ENCODE results near the gene ITPK1. TPM values are rescaled to one million over a fixed set of nuclear protein-coding genes. Genes with fewer than 3 reads are reported as not detected.

The ITPK1 gene
- total and polyA plus RNA-seq, 10 of the 15 experiments (the other 5 are each of a cell fraction or from before 2014, with no cell fraction given), result 1.3 to 73.2 (median 27.0) TPM

- 90% methylated on average over 9 of the region's 9 CpGs for WGBS (ENCODE audit: insufficient coverage, insufficient replicate concordance, low lambda C conversion rate, missing lambda C conversion rate)
- Histone ChIP-seq H4K20me1 (ENCODE audit: control insufficient read depth, insufficient read depth) (no peaks in the 10 kb centered on the region), H3K27me3 (replicated peaks in 1 of 2; ENCODE audit: control insufficient read depth in 2 of 2, insufficient read depth in 2 of 2, low read length in 1 of 2) (no peaks in the 10 kb centered on the region), H3K36me3 (ENCODE audit: control insufficient read depth in 2 of 2, insufficient read depth in 2 of 2, low read length in 1 of 2) (peaks cover 2 to 17% of the 10 kb centered on the region in 2 experiments; a peak in 3 of 4 replicates), H2AFZ (ENCODE audit: control insufficient read depth, low read depth, low read length) (no peak overlapping the region), H3K9ac (ENCODE audit: control insufficient read depth, insufficient read depth, low read length) (no peak overlapping the region), H3K4me1 (ENCODE audit: control insufficient read depth, insufficient read depth, low read length) (no peaks in the 10 kb centered on the region), H3K9me3 (replicated peaks; ENCODE audit: control insufficient read depth, insufficient read depth, low read length) (no peaks in the 10 kb centered on the region), H3K79me2 (ENCODE audit: control insufficient read depth, insufficient read depth, low read length) (no peaks in the 10 kb centered on the region), H3K4me2 (ENCODE audit: control insufficient read depth, insufficient read depth) (no peak overlapping the region), H3K4me3 (no peak overlapping the region), H3K27ac (ENCODE audit: control insufficient read depth, insufficient read depth) (no peak overlapping the region)
- in situ Hi-C loops (cut with MboI) (no loop called here), intact Hi-C loops (cut with micrococcal nuclease; ENCODE audit: unreplicated experiment) (no loop called here)
- ChIA-PET CTCF (no interaction called here), SMC1A (ENCODE audit: uncharacterized antibody, unreplicated experiment) (interaction anchor here (0.6 kb wide), 1 partner anchor 199 kb away, joined by 3 read pairs; no protein-coding TSS in a partner anchor), POLR2A (no interaction called here), RAD21 (ENCODE audit: unreplicated experiment) (no interaction called here)
- no peak for FAIRE-seq
- TF ChIP-seq MLLT1 (IDR thresholded peaks at IDR 0.05) (no peak), KDM1A (IDR thresholded peaks at IDR 0.05; ENCODE audit: borderline replicate concordance) (no peak), IRF3 (IDR thresholded peaks at IDR 0.05) (no peak), LARP7 (IDR thresholded peaks at IDR 0.05) (no peak)
- DNase-seq (ENCODE audit: low read depth, low spot score), result no peak
- BruUV-seq (replicated peaks), result no TSS peak
- no peak for ATAC-seq
Observed at GRCh38 chr14:92995620-92996019, 120.1 kb downstream of the ITPK1 start.

- Histone ChIP-seq H2AFZ (ENCODE audit: control insufficient read depth, low read depth, low read length) (no peak overlapping the region), H3K79me2 (ENCODE audit: control insufficient read depth, insufficient read depth, low read length) (no peaks in the 10 kb centered on the region), H3K4me3 (no peak overlapping the region), H3K4me2 (ENCODE audit: control insufficient read depth, insufficient read depth) (no peak overlapping the region), H3K4me1 (ENCODE audit: control insufficient read depth, insufficient read depth, low read length) (no peaks in the 10 kb centered on the region), H3K27me3 (replicated peaks in 1 of 2; ENCODE audit: control insufficient read depth in 2 of 2, insufficient read depth in 2 of 2, low read length in 1 of 2) (no peaks in the 10 kb centered on the region), H3K9ac (ENCODE audit: control insufficient read depth, insufficient read depth, low read length) (no peak overlapping the region), H3K9me3 (replicated peaks; ENCODE audit: control insufficient read depth, insufficient read depth, low read length) (no peaks in the 10 kb centered on the region), H4K20me1 (ENCODE audit: control insufficient read depth, insufficient read depth) (no peaks in the 10 kb centered on the region), H3K36me3 (ENCODE audit: control insufficient read depth in 2 of 2, insufficient read depth in 2 of 2, low read length in 1 of 2) (peaks cover 2 to 19% of the 10 kb centered on the region in 2 experiments; a peak in 3 of 4 replicates), H3K27ac (ENCODE audit: control insufficient read depth, insufficient read depth) (no peak overlapping the region)
- no TSS peak for BruUV-seq (replicated peaks)
- 96% methylated on average over 11 of the region's 11 CpGs for WGBS (ENCODE audit: insufficient coverage, insufficient replicate concordance, low lambda C conversion rate, missing lambda C conversion rate)
- ChIA-PET CTCF (no interaction called here), RAD21 (ENCODE audit: unreplicated experiment) (no interaction called here), SMC1A (ENCODE audit: uncharacterized antibody, unreplicated experiment) (no interaction called here), POLR2A (no interaction called here)
- in situ Hi-C loops (cut with MboI) (no loop called here), intact Hi-C loops (cut with micrococcal nuclease; ENCODE audit: unreplicated experiment) (no loop called here)
- DNase-seq (ENCODE audit: low read depth, low spot score), result no peak
- no peak for FAIRE-seq
- no peak for ATAC-seq
- TF ChIP-seq MEF2B (IDR thresholded peaks at IDR 0.05; ENCODE audit: partially characterized antibody, poor library complexity, severe bottlenecking), result no peak
- no peak for TF ChIP-seq SMAD5 (IDR thresholded peaks at IDR 0.05; ENCODE audit: low read depth)
- TF ChIP-seq NKRF (conservative IDR thresholded peaks at IDR 0.05), result no peak
- no peak for TF ChIP-seq ESRRA (IDR thresholded peaks at IDR 0.05; ENCODE audit: low read length)
- TF ChIP-seq TCF7 (IDR thresholded peaks at IDR 0.05; ENCODE audit: borderline replicate concordance), result no peak
- TF ChIP-seq EZH2 (IDR thresholded peaks at IDR 0.05; ENCODE audit: borderline replicate concordance, control insufficient read depth, low read depth, low read length), result no peak
- no peak for TF ChIP-seq IRF5 (IDR thresholded peaks at IDR 0.05; ENCODE audit: borderline replicate concordance)
Observed at GRCh38 chr14:92994942-92995341, 120.8 kb downstream of the ITPK1 start.

All from GM12878 (cell line).